ENCODE results near the gene NOPCHAP1.

- TF ChIP-seq CTCF (IDR thresholded peaks at IDR 0.05), result no peak
- no peak for TF ChIP-seq EP300 (IDR thresholded peaks at IDR 0.05)
Observed at GRCh38 chr12:105030820-105031807, 45.0 kb downstream of the NOPCHAP1 start.
